GM23338 (cell line): ENCODE measurements around the gene GNG7. TPM values are rescaled to one million over a fixed set of nuclear protein-coding genes. Genes with fewer than 3 reads are reported as not detected.

ENCODE experiments used
- ATAC-seq: fragments of 200-7000 bp; cut with Tn5 transposase; 3 replicates; pipeline ENCODE4 v1.9.1; 2020
- DNase-seq: peaks from one replicate; pipeline ENCODE4 v3.0.0-alpha.2; 2015; ENCODE audit warnings: low spot score
- H2AFZ ChIP-seq: fragments of 200-600 bp; sonication (generic); 2 replicates; pipeline ENCODE4 v1.8.0; 2016; ENCODE audit warnings: antibody characterized with exemption, mild to moderate bottlenecking, moderate library complexity
- H3F3A ChIP-seq: fragments of 200-600 bp; sonication (generic); replicated peaks from 2 replicates; pipeline ENCODE4 v1.8.0; 2017; ENCODE audit warnings: antibody characterized with exemption, mixed run types, low read depth
- H3K27ac ChIP-seq: fragments of 200-600 bp; sonication (generic); 2 replicates; pipeline ENCODE4 v1.6.1; 2016; ENCODE audit warnings: low read depth
- H3K27me3 ChIP-seq: fragments of 200-600 bp; sonication (generic); 2 replicates; pipeline ENCODE4 v1.8.0; 2016; ENCODE audit warnings: mild to moderate bottlenecking, mixed run types, moderate library complexity; ENCODE audit not compliant: insufficient read depth
- H3K36me3 ChIP-seq: fragments of 200-600 bp; sonication (generic); 2 replicates; pipeline ENCODE4 v1.8.0; 2016; ENCODE audit warnings: mild to moderate bottlenecking; ENCODE audit not compliant: insufficient read depth
- H3K4me1 ChIP-seq: fragments of 200-600 bp; sonication (generic); 2 replicates; pipeline ENCODE4 v1.8.0; 2016; ENCODE audit warnings: mild to moderate bottlenecking, moderate library complexity; ENCODE audit not compliant: insufficient read depth
- H3K4me2 ChIP-seq: fragments of 200-600 bp; sonication (generic); 2 replicates; pipeline ENCODE4 v1.7.1; 2017; ENCODE audit warnings: mixed run types
- H3K4me3 ChIP-seq: fragments of 200-600 bp; sonication (generic); 2 replicates; pipeline ENCODE4 v1.6.1; 2016; ENCODE audit warnings: mixed run types
- H3K79me2 ChIP-seq: fragments of 200-600 bp; sonication (generic); replicated peaks from 2 replicates; pipeline ENCODE4 v1.8.0; 2017; ENCODE audit warnings: mild to moderate bottlenecking; ENCODE audit not compliant: insufficient read depth
- H3K9me2 ChIP-seq: fragments of 200-600 bp; sonication (generic); 2 replicates; pipeline ENCODE4 v1.8.0; 2017; ENCODE audit not compliant: insufficient read depth
- H4K20me1 ChIP-seq: fragments of 200-600 bp; sonication (generic); replicated peaks from 2 replicates; pipeline ENCODE4 v1.8.0; 2017; ENCODE audit warnings: mild to moderate bottlenecking; ENCODE audit not compliant: insufficient read depth
- H3K27ac Mint-ChIP-seq: 2 replicates; pipeline ENCODE4 v1.8.0; 2020; ENCODE audit warnings: inconsistent platforms, mild to moderate bottlenecking, moderate library complexity, mixed read lengths
- H3K27me3 Mint-ChIP-seq: 3 replicates; pipeline ENCODE4 v1.8.0; 2022; ENCODE audit warnings: low read depth, mild to moderate bottlenecking, moderate library complexity, mixed read lengths, inconsistent platforms; ENCODE audit not compliant: insufficient read depth, poor library complexity
- H3K36me3 Mint-ChIP-seq: 3 replicates; pipeline ENCODE4 v1.8.0; 2021; ENCODE audit warnings: low read depth, mild to moderate bottlenecking, inconsistent platforms, moderate library complexity, mixed read lengths
- H3K4me1 Mint-ChIP-seq: 3 replicates; pipeline ENCODE4 v1.8.0; 2020; ENCODE audit warnings: mild to moderate bottlenecking, inconsistent platforms, mixed read lengths
- H3K4me3 Mint-ChIP-seq: 3 replicates; pipeline ENCODE4 v1.8.0; 2021; ENCODE audit warnings: moderate library complexity, mild to moderate bottlenecking, inconsistent platforms, mixed read lengths
- H3K9me3 Mint-ChIP-seq: 3 replicates; pipeline ENCODE4 v1.8.0; 2020; ENCODE audit warnings: moderate library complexity, mild to moderate bottlenecking, inconsistent platforms, mixed read lengths
- JUNB ChIP-seq: IDR thresholded peaks from one replicate; pipeline ENCODE4 v1.6.1; 2016; ENCODE audit warnings: antibody characterized with exemption; ENCODE audit not compliant: unreplicated experiment
- REST ChIP-seq: IDR thresholded peaks from one replicate; pipeline ENCODE4 v1.6.1; 2018; ENCODE audit warnings: antibody characterized with exemption; ENCODE audit not compliant: unreplicated experiment
- polyA plus RNA-seq: library from polyadenylated mRNA; unstranded; fragments of >200 nt; fragmentation: Nextera tagmentation; extraction: Ambion mirVana; gene quantifications from 2 replicates; pipeline ENCODE4 v1.2.1, GENCODE V29; 2016
- total RNA-seq: library from RNA; depleted of rRNA; stranded (reverse); fragments of >200 nt; shearing (Covaris generic); gene quantifications from 2 replicates; pipeline ENCODE4 v1.2.3, GENCODE V29; 2014
- TF ChIP-seq, protein P1 (sequence below), 2 experiments: fragments of 200-600 bp in 1 of 2; sonication (generic) in 1 of 2; conservative IDR thresholded peaks; 2 replicates each; pipeline versions ENCODE4 v1.5.1 to v1.6.1; 2016 to 2017; ENCODE audit warnings: antibody characterized with exemption in 2 of 2, low read depth in 2 of 2, mild to moderate bottlenecking in 2 of 2, moderate library complexity in 1 of 2

GNG7 gene
- total and polyA plus RNA-seq, 2 experiments from 2014 or later, result 5.1 to 5.4 TPM

GRCh38 chr19:2613507-2614295 lies 88.8 kb downstream of the GNG7 start:
- peaks cover 4% of the 10 kb centered on the region; the same call in 2 of the 3 replicates for H3K36me3 Mint-ChIP-seq
- Histone ChIP-seq H3K79me2 (no peaks in the 10 kb centered on the region), H3K27me3 (no peaks in the 10 kb centered on the region), H3K4me2 (no peak overlapping the region), H4K20me1 (no peaks in the 10 kb centered on the region), H2AFZ (no peak overlapping the region), H3F3A (no peaks in the 10 kb centered on the region), H3K4me3 (0 out of 2 replicates have a peak overlapping the region, but pooled peaks have one; percentile 32), H3K4me1 (no peaks in the 10 kb centered on the region; the same call in 1 of the 2 replicates), H3K27ac (no peak overlapping the region), H3K36me3 (no peaks in the 10 kb centered on the region), H3K9me2 (no peaks in the 10 kb centered on the region)
- peaks cover 16% of the 10 kb centered on the region for H3K9me3 Mint-ChIP-seq
- H3K4me3 Mint-ChIP-seq, result no peak overlapping the region
- H3K27me3 Mint-ChIP-seq, result peaks cover 17% of the 10 kb centered on the region
- H3K4me1 Mint-ChIP-seq, result peaks cover 11% of the 10 kb centered on the region
- ATAC-seq, result peak; percentile 71
- no peak overlapping the region for H3K27ac Mint-ChIP-seq
- DNase-seq, result peak; percentile 83
- TF ChIP-seq JUNB, result no peak
- TF ChIP-seq, protein P1, sequence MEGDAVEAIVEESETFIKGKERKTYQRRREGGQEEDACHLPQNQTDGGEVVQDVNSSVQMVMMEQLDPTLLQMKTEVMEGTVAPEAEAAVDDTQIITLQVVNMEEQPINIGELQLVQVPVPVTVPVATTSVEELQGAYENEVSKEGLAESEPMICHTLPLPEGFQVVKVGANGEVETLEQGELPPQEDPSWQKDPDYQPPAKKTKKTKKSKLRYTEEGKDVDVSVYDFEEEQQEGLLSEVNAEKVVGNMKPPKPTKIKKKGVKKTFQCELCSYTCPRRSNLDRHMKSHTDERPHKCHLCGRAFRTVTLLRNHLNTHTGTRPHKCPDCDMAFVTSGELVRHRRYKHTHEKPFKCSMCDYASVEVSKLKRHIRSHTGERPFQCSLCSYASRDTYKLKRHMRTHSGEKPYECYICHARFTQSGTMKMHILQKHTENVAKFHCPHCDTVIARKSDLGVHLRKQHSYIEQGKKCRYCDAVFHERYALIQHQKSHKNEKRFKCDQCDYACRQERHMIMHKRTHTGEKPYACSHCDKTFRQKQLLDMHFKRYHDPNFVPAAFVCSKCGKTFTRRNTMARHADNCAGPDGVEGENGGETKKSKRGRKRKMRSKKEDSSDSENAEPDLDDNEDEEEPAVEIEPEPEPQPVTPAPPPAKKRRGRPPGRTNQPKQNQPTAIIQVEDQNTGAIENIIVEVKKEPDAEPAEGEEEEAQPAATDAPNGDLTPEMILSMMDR (conservative IDR thresholded peaks at IDR 0.05; ENCODE audit: low read depth in 2 of 2), result peak; percentile 79 to 91

- Mint-ChIP-seq H3K27me3 (peaks cover 17% of the 10 kb centered on the region), H3K27ac (no peak overlapping the region; the same call in 1 of the 2 replicates), H3K9me3 (peaks cover 16% of the 10 kb centered on the region), H3K4me1 (peaks cover 14% of the 10 kb centered on the region), H3K36me3 (peaks cover 4% of the 10 kb centered on the region; the same call in 2 of the 3 replicates), H3K4me3 (no peak overlapping the region)
- DNase-seq (peak; percentile 52), ATAC-seq (no peak)
- H3K36me3 ChIP-seq, result no peaks in the 10 kb centered on the region
- H3F3A ChIP-seq, result no peaks in the 10 kb centered on the region
- H3K4me1 ChIP-seq, result no peaks in the 10 kb centered on the region; the same call in 1 of the 2 replicates
- H3K4me2 ChIP-seq, result no peak overlapping the region
- no peak overlapping the region for H3K4me3 ChIP-seq
- no peaks in the 10 kb centered on the region for H3K79me2 ChIP-seq
- TF ChIP-seq JUNB, result no peak
- no peaks in the 10 kb centered on the region for H3K9me2 ChIP-seq
- no peak overlapping the region for H2AFZ ChIP-seq
- peak overlapping the region; percentile 40; the same call in 1 of the 2 replicates for H3K27ac ChIP-seq
- H3K27me3 ChIP-seq, result no peaks in the 10 kb centered on the region
- no peaks in the 10 kb centered on the region for H4K20me1 ChIP-seq
Measured at GRCh38 chr19:2612619-2613249, 89.8 kb downstream of the GNG7 start.

- H3K27me3 ChIP-seq, result no peaks in the 10 kb centered on the region
- H3K9me2 ChIP-seq, result no peaks in the 10 kb centered on the region
- Mint-ChIP-seq H3K4me1 (peaks cover 16% of the 10 kb centered on the region), H3K27ac (no peak overlapping the region), H3K36me3 (peaks cover 4% of the 10 kb centered on the region; the same call in 2 of the 3 replicates), H3K27me3 (peaks cover 19% of the 10 kb centered on the region), H3K4me3 (no peak overlapping the region), H3K9me3 (peaks cover 16% of the 10 kb centered on the region)
- no peaks in the 10 kb centered on the region for H3F3A ChIP-seq
- no peak for DNase-seq
- no peaks in the 10 kb centered on the region for H3K36me3 ChIP-seq
- H3K4me3 ChIP-seq, result no peak overlapping the region
- no peak overlapping the region for H3K27ac ChIP-seq
- H4K20me1 ChIP-seq, result no peaks in the 10 kb centered on the region
- H3K4me1 ChIP-seq, result no peaks in the 10 kb centered on the region; the same call in 1 of the 2 replicates
- no peak for ATAC-seq
- H3K4me2 ChIP-seq, result no peak overlapping the region
- H2AFZ ChIP-seq, result no peak overlapping the region
- no peaks in the 10 kb centered on the region for H3K79me2 ChIP-seq
- TF ChIP-seq, protein P1 (conservative IDR thresholded peaks at IDR 0.05; ENCODE audit: low read depth in 2 of 2), result peak; percentile 3 to 32; a peak in 3 of 4 replicates
- TF ChIP-seq REST, result no peak
Measured at GRCh38 chr19:2611483-2612464, 90.7 kb downstream of the GNG7 start.
